ENCODE measurements around the gene FAM13C. TPM values are rescaled to one million over a fixed set of nuclear protein-coding genes. Genes with fewer than 3 reads are reported as not detected.

FAM13C gene
- total RNA-seq, 1 experiment from 2014 or later, result 0.07 TPM

DNA sequence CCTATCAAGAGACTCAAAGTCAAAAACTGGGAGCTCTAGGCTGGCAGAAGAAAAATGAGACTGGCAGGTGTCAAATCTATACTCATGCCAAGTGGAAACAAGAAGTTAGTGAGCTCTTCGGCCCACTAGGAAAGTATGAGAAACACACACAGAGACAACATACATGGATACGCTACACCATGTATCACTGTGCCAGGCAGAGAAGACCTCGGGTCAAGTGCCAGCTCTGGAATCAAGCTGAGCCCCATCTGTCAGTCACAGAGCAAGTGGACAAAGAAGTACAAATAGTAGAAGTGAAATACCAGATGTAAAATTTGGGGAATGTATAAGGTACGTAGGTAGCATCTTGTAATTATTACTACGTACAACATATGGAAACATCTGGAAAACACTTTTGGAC is 62.4 kb downstream of the FAM13C start:
- Histone ChIP-seq H3K9ac (ENCODE audit: low read length) (no peak overlapping the region), H3K4me2 (ENCODE audit: low read length) (no peak overlapping the region), H4K20me1 (ENCODE audit: low read length) (no peaks in the 10 kb centered on the region), H3K9me3 (ENCODE audit: low read length) (no peaks in the 10 kb centered on the region), H3K4me1 (ENCODE audit: insufficient read depth, low read length) (no peaks in the 10 kb centered on the region), H3K4me3 (ENCODE audit: low read length) (no peak overlapping the region), H3K36me3 (ENCODE audit: low read depth, low read length) (no peaks in the 10 kb centered on the region), H3K27ac (ENCODE audit: low read length) (no peak overlapping the region), H3F3A (ENCODE audit: low read length, unreplicated experiment) (no peaks in the 10 kb centered on the region), H3K79me2 (ENCODE audit: low read length) (no peaks in the 10 kb centered on the region), H2AFZ (ENCODE audit: low read length) (no peak overlapping the region), H3K27me3 (ENCODE audit: low read length) (peaks cover 40% of the 10 kb centered on the region), H3K9me2 (replicated peaks; ENCODE audit: low read length) (no peaks in the 10 kb centered on the region)
- POLR2A ChIA-PET (ENCODE audit: unreplicated experiment), result no interaction called here
- BruUV-seq (replicated peaks), result no TSS peak
- DNase-seq (no peak), ATAC-seq (no peak)
- TF ChIP-seq, protein P1, sequence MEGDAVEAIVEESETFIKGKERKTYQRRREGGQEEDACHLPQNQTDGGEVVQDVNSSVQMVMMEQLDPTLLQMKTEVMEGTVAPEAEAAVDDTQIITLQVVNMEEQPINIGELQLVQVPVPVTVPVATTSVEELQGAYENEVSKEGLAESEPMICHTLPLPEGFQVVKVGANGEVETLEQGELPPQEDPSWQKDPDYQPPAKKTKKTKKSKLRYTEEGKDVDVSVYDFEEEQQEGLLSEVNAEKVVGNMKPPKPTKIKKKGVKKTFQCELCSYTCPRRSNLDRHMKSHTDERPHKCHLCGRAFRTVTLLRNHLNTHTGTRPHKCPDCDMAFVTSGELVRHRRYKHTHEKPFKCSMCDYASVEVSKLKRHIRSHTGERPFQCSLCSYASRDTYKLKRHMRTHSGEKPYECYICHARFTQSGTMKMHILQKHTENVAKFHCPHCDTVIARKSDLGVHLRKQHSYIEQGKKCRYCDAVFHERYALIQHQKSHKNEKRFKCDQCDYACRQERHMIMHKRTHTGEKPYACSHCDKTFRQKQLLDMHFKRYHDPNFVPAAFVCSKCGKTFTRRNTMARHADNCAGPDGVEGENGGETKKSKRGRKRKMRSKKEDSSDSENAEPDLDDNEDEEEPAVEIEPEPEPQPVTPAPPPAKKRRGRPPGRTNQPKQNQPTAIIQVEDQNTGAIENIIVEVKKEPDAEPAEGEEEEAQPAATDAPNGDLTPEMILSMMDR (conservative IDR thresholded peaks at IDR 0.05; ENCODE audit: low read depth, low read length), result no peak
- TF ChIP-seq EZH2 (IDR thresholded peaks at IDR 0.05; ENCODE audit: low read length, unreplicated experiment) (no peak), EZH2phosphoT487 (IDR thresholded peaks at IDR 0.05; ENCODE audit: borderline replicate concordance, low read length) (no peak)
- intact Hi-C loops (cut with micrococcal nuclease), result no loop called here
- CTCF ChIA-PET, result no interaction called here

DNA sequence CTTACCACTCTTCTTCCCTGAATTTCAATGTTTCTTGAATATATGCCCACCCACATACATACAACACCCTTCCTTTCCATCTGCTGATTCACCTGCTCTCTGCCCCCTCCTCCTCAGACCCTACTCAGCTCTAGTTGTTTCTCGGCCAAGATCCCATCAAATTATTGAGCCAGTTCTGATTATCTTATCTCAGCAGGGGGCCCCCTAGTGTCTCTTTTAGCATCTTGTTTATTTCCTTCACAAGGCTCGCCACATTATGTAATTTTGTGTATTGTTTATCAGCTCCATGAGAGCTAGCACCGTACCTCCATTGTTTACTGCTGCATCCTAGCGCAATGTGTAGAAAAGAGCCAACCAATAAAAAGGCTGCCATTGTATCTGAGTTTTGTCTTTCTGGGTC is 71.9 kb downstream of the FAM13C start:
- Histone ChIP-seq H3F3A (ENCODE audit: low read length, unreplicated experiment) (no peaks in the 10 kb centered on the region), H3K9ac (ENCODE audit: low read length) (no peak overlapping the region), H3K27ac (ENCODE audit: low read length) (no peak overlapping the region), H3K79me2 (ENCODE audit: low read length) (no peaks in the 10 kb centered on the region), H3K4me2 (ENCODE audit: low read length) (no peak overlapping the region), H3K9me2 (replicated peaks; ENCODE audit: low read length) (no peaks in the 10 kb centered on the region), H3K4me1 (ENCODE audit: insufficient read depth, low read length) (no peaks in the 10 kb centered on the region), H3K4me3 (ENCODE audit: low read length) (no peak overlapping the region), H3K36me3 (ENCODE audit: low read depth, low read length) (no peaks in the 10 kb centered on the region), H3K27me3 (ENCODE audit: low read length) (peaks cover 27% of the 10 kb centered on the region; the same call in 1 of the 2 replicates), H2AFZ (ENCODE audit: low read length) (no peak overlapping the region), H3K9me3 (ENCODE audit: low read length) (no peaks in the 10 kb centered on the region), H4K20me1 (ENCODE audit: low read length) (no peaks in the 10 kb centered on the region)
- ChIA-PET POLR2A (ENCODE audit: unreplicated experiment) (no interaction called here), CTCF (no interaction called here)
- DNase-seq (peak; percentile 42), ATAC-seq (peak; percentile 29; the same call in 1 of the 2 replicates)
- intact Hi-C loops (cut with micrococcal nuclease), result loop anchor here (1.0 kb wide), 1 partner anchor 290 kb away; no protein-coding TSS in a partner anchor
- TF ChIP-seq EZH2phosphoT487 (IDR thresholded peaks at IDR 0.05; ENCODE audit: borderline replicate concordance, low read length), result no peak
- TF ChIP-seq, protein P1 (conservative IDR thresholded peaks at IDR 0.05; ENCODE audit: low read depth, low read length), result peak; percentile 77
- no TSS peak for BruUV-seq (replicated peaks)

DNA sequence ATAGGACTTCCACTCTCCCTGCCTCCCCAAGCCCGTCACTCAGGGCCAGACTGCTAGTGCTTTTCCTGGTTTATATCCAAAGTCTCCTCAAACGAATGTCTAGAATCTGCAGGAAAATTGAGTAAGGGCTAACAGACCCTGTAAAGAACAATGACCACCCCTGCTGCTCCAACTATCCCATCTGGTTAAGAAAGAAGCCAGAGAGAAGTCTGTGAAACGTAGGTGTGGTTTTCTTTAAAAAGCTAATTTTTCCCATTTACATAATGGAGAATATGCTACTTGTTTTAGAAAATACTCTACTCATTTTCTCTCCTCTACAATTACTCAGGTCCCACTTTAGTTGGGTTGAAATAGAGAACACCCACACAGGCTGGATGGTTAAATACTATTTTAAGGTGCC is 72.5 kb downstream of the FAM13C start:
- ChIA-PET POLR2A (ENCODE audit: unreplicated experiment) (no interaction called here), CTCF (no interaction called here)
- Histone ChIP-seq H3K4me3 (ENCODE audit: low read length) (no peak overlapping the region), H4K20me1 (ENCODE audit: low read length) (no peaks in the 10 kb centered on the region), H3K9ac (ENCODE audit: low read length) (no peak overlapping the region), H3F3A (ENCODE audit: low read length, unreplicated experiment) (no peaks in the 10 kb centered on the region), H3K4me2 (ENCODE audit: low read length) (no peak overlapping the region), H3K79me2 (ENCODE audit: low read length) (no peaks in the 10 kb centered on the region), H2AFZ (ENCODE audit: low read length) (no peak overlapping the region), H3K9me2 (replicated peaks; ENCODE audit: low read length) (no peaks in the 10 kb centered on the region), H3K4me1 (ENCODE audit: insufficient read depth, low read length) (no peaks in the 10 kb centered on the region), H3K9me3 (ENCODE audit: low read length) (no peaks in the 10 kb centered on the region), H3K27me3 (ENCODE audit: low read length) (peaks cover 21% of the 10 kb centered on the region; the same call in 1 of the 2 replicates), H3K27ac (ENCODE audit: low read length) (no peak overlapping the region), H3K36me3 (ENCODE audit: low read depth, low read length) (no peaks in the 10 kb centered on the region)
- BruUV-seq (replicated peaks), result no TSS peak
- ATAC-seq (no peak), DNase-seq (no peak)
- no peak for TF ChIP-seq EZH2phosphoT487 (IDR thresholded peaks at IDR 0.05; ENCODE audit: borderline replicate concordance, low read length)
- TF ChIP-seq EZH2 (IDR thresholded peaks at IDR 0.05; ENCODE audit: low read length, unreplicated experiment), result no peak
- TF ChIP-seq, protein P1 (conservative IDR thresholded peaks at IDR 0.05; ENCODE audit: low read depth, low read length), result no peak
- intact Hi-C loops (cut with micrococcal nuclease), result loop anchor here (1.0 kb wide), 1 partner anchor 290 kb away; no protein-coding TSS in a partner anchor

Data from PC-3 (cell line).